ENCODE measurements around the gene ASB7.

The ASB7 gene

GRCh38 chr15:100692671-100693070 is 90.3 kb downstream of the ASB7 start:
- CTCF ChIA-PET: no interaction called here
- no peak for TF ChIP-seq CTCF (conservative IDR thresholded peaks at IDR 0.05; ENCODE audit: low read depth)
- POLR2A ChIA-PET (ENCODE audit: low non-redundant PET): no interaction called here
- no peak for DNase-seq (ENCODE audit: low spot score)
- H3K27ac ChIP-seq: no peak overlapping the region

GRCh38 chr15:100693451-100693850 is 91.1 kb downstream of the ASB7 start:
- ChIA-PET CTCF (interaction anchor here (0.5 kb wide), 1 partner anchor 732 kb away, joined by 5 read pairs; no protein-coding TSS in a partner anchor), POLR2A (ENCODE audit: low non-redundant PET) (no interaction called here)
- H3K27ac ChIP-seq: no peak overlapping the region
- no peak for DNase-seq (ENCODE audit: low spot score)
- TF ChIP-seq CTCF (conservative IDR thresholded peaks at IDR 0.05; ENCODE audit: low read depth): no peak

DNA sequence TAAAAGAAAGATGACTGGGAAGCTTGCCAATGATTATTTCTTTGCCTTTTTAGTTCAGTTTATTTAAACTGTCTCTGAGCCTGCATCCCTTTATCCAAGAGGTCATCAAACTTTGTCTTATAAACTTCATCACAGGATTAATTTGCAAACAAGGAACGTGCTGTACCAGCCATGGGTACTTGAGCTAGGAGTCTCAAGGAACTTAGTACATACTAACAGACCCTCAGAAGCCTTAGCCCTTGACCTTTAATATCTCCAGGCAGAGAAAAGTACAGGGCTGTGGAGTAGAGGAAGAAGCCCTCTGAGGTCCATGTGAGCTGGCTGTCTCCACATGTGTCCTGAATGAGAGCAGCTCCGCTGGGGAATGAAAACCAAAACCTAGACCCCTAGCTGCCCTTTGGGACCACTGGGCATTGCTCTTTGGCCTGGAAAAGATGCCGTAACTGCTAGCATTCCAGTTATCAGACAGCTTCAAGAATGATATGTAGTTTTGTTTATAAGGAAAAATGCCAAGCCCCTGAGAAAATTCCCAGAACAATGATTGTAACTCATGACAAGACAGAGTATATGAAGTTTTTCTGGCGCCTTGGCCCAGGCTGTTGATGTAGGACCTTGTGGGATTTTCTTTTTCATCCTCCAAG is 92.1 kb downstream of the ASB7 start:
- POLR2A ChIA-PET (ENCODE audit: low non-redundant PET): no interaction called here
- H3K27ac ChIP-seq: no peak overlapping the region
- no peak for DNase-seq (ENCODE audit: low spot score)
- TF ChIP-seq CTCF (conservative IDR thresholded peaks at IDR 0.05; ENCODE audit: low read depth): no peak
- CTCF ChIA-PET: no interaction called here

DNA sequence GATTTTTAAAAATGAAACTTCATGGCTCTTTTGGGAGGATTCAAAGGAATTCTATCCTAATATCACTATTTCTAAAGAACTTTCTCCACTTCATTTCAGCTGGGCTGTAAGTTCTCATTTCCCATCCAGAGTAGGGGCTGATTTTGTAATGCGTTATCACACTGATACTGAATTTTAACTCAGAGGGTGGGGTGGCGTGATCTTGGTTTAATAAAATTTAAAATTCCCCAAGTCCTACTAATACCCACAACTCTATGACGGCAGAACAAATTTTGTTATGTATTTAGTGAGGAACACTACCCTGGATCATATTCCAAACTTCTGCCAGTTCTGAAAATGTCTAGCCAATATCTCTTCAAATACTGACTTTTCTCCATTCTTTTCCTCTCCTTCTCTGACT is 92.7 kb downstream of the ASB7 start:
- H3K27ac ChIP-seq: no peak overlapping the region
- POLR2A ChIA-PET (ENCODE audit: low non-redundant PET): no interaction called here
- DNase-seq (ENCODE audit: low spot score): no peak
- no peak for TF ChIP-seq CTCF (conservative IDR thresholded peaks at IDR 0.05; ENCODE audit: low read depth)
- CTCF ChIA-PET: interaction anchor here (0.6 kb wide), 1 partner anchor 1422 kb away, joined by 7 read pairs; no protein-coding TSS in a partner anchor

DNA sequence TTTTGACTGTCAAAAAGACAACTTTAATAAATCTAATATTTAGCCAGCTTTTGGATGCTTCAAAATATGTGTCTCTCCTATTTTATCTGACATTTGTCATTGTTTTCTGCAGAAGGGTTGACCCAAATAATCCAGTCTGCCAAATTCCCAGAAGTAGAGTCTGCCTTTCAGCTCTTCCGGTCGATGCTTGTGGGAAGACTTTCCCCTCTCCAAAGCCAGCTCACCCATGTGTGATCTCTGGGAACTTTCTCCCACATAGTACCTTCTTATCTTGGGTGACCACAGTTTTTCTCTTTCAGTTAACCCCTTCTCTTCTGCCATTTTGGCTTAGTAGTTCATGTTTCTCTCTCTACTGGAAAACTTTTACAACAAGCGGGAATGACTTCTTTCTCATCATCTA is 94.1 kb downstream of the ASB7 start:
- POLR2A ChIA-PET (ENCODE audit: low non-redundant PET): no interaction called here
- no peak for DNase-seq (ENCODE audit: low spot score)
- CTCF ChIA-PET: interaction anchor here (0.5 kb wide), 2 partner anchors 9 to 31 kb away, joined by 3 to 5 read pairs; no protein-coding TSS in a partner anchor
- H3K27ac ChIP-seq: no peak overlapping the region
- TF ChIP-seq CTCF (conservative IDR thresholded peaks at IDR 0.05; ENCODE audit: low read depth): no peak

Measured in RWPE1 (cell line).